Liver (tissue), 3 donors: ENCODE results near the gene RIOX2.

Experiments used
- CTCF ChIP-seq: fragments of 150-350 bp; IDR thresholded peaks from 2 replicates; pipeline ENCODE4 v1.5.1; 2017; ENCODE audit warnings: improper control_type of control experiment, low read depth, low read length; ENCODE audit not compliant: missing input control
- HNF4G ChIP-seq: IDR thresholded peaks from 2 replicates; pipeline ENCODE4 v1.6.1; 2016; ENCODE audit warnings: antibody characterized with exemption
- REST ChIP-seq: IDR thresholded peaks from 2 replicates; pipeline ENCODE4 v1.6.1; 2016; ENCODE audit warnings: antibody characterized with exemption, mild to moderate bottlenecking
- SP1 ChIP-seq: IDR thresholded peaks from 2 replicates; pipeline ENCODE4 v1.6.1; 2018; ENCODE audit warnings: antibody characterized with exemption, mild to moderate bottlenecking
- TAF1 ChIP-seq: conservative IDR thresholded peaks from 2 replicates; pipeline ENCODE4 v1.6.1; 2016; ENCODE audit warnings: antibody characterized with exemption, mild to moderate bottlenecking
- donor health status: healthy.
- donor health status: healthy.

GRCh38 chr3:98013411-98014267, 41.4 kb upstream of the RIOX2 start:
- TF ChIP-seq HNF4G (no peak), CTCF (no peak), SP1 (no peak), TAF1 (no peak), REST (no peak)
